NK-92 (cell line): Measurements from ENCODE around the gene CTPS1.

Experiments
- DNase-seq: peaks from one replicate; lab custom pipeline; 2025; ENCODE audit not compliant: unreplicated experiment; lab: John Stamatoyannopoulos, UW

CTPS1 gene

DNA sequence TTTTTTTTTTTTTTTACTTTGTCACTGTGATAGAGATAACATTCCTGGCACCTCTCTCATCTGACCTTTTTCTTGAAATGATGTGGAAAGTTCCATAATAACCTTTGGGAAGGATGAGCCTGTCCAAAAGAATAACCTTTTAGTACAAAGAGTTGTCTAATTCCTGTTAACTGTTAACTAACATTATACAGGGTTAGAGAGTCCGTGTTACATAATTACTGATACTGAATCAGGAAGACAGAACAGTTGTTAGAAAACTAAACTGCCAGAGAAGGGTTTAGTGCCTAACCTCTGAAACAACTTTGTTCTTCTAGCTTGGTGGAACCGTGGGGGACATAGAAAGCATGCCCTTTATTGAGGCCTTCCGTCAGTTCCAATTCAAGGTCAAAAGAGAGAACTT lies 8.8 kb downstream of the CTPS1 start:
- no peak for DNase-seq

DNA sequence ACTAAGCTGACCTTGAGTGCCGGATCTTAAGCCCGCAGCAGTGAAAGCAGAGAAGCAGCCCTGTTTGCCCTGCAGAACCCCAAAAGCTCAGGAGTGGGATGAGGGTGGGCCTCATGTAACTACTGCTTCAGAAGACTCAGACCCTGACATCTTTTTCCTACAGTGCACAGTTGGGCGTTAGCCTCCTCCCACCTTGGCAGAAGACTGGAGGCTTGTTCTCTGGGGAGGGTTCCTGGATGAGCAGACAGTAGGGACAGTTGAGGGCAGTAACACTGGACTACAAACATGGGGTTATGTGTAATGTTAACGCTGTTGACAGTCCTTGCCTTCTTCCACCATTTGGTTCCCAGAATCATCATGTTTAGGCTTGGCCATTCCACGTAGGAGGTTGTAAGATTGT lies 9.6 kb downstream of the CTPS1 start:
- DNase-seq, result no peak

DNA sequence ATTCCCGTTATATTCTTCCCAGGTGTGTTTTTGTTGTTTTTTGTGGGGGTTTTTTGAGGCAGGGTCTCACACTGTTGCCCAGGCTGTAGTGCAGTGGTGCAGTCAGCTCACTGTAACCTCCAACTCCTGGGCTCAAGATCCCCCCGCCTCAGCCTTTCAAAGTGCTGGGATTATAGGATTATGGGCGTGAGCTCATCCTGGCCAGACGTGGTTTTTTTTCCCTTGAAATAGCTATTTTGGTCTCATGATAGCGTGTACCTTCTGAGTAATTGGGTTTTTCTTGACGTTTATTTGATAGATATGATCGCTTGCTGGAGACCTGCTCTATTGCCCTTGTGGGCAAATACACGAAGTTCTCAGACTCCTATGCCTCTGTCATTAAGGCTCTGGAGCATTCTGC lies 17.6 kb downstream of the CTPS1 start:
- no peak for DNase-seq

DNA sequence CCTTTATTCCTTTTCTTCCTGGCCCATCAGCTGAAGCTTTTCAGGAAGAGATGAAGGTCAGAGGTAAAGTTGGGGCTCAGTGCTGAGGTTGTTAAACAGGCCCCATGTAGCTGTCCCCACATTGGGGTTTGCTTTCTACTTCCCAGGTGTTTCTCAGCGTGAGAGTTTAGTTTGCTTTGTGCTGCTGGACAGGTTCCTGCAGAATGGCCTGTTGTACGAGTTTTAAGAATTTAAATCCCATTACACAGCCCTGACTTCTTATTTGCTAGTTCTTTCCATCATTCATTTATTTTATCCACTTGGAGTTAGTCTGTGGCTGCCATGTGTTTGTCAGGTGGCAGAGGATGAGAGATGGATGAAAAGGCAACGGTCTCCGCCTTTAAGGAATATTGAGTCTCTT lies 19.2 kb downstream of the CTPS1 start:
- no peak for DNase-seq

DNA sequence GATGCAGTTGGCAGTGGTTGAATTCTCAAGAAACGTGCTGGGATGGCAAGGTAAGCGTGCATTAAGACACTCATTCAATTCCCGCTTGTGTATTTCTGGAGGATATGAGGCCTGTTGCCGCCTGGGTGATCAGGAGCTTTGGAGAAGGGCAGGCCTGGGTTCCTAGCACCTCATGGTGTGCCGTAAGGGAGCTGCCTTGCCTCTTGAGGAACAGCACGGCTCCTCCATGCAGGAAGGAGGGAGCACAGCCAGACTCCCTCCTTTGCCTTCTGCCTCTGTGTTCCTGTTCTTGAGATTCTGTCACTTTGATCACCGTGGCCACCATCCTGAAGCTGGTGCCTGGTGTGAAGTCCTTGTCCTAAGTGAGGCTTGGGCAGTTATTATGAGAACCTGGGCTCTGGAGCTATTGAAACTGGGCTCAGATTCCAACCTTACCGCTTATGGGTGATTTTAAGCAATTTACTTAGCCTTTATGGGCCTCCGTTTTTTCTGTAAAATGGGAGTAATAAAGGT lies 23.7 kb downstream of the CTPS1 start:
- DNase-seq, result no peak

DNA sequence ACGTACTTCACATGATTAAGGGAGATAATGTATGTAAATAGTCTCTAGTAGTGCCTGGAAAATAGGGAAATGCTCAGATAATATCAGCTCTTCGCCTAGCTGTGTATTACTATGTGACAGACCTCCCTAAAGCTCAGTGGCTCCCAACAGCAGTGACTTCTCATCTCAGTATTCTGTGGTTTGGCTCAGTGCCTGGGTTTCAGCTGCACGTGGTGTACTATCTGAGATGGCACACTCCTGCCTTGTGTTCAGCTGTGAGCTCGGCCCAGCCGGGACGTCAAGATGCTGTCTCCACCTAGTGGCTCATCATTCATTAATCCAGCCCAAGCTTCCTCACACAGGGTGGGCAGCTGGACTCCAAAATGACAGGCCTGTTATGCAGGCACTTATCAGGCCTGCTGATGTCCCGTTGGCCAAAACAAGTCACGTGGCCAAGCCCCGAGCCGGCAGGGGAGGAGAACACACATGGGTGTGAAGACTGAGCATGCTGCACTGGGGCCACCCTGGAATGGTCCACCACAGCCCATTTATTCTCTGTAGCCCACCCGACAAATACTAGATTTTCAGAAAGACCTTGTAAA lies 24.2 kb downstream of the CTPS1 start:
- DNase-seq, result no peak

DNA sequence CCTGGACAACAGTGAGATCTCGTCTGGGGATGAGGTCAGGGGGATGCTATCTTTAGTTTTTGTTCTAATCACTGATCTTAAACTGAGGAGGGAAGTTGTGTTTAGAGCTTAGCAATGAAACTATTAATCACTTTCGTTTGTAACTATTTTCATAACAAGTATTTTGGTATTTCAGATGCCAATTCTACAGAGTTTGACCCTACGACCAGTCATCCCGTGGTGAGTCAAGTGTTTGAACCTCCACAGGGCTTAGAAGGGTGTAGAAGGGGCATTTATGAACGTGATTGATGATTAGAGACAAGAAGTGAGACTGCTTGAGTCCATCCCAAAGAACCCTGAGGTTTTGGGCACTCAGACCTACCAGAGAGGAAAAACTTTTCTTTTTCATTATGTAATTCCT lies 26.4 kb downstream of the CTPS1 start:
- no peak for DNase-seq

DNA sequence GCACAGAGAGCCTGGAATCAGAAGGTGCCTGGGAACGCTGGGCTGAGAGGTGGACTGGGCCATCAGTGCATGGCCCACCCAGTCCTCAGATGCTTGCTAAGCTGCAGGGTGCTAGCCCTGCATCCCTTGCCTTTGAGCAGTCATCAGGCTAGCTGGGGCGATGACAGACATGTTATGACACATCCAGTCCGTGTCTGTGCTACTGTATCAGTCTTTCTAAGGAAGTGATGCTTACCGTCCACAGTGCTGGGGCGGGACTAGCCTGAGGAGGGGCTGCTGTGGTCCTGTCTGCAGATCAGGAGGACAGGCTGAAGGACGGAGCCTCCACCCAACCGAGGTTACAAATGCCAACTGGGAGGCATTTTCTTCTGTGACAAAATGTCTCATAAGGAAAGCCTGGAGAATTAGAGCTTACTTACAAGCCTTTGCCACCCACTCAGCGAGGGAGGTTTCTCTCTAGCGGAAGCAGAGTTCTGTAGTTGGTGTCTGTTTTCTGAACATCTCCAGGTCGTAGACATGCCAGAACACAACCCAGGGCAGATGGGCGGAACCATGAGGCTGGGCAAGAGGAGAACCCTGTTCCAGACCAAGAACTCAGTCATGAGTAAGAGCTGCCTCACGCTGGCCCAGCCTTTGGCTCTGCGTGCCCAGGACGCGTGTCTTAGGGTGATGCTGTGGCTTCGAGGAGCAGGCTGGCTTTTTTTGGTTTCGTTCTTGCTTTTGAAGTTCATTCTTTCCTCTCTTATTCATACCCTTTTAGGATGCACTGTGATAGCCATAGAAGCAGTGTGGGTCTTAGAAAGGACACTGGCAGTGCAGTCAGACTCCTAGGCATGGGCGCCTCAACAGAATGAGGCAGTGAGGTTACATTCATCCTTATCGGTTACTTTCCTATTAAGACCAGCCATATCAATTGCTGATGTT lies 27.7 kb downstream of the CTPS1 start:
- no peak for DNase-seq

DNA sequence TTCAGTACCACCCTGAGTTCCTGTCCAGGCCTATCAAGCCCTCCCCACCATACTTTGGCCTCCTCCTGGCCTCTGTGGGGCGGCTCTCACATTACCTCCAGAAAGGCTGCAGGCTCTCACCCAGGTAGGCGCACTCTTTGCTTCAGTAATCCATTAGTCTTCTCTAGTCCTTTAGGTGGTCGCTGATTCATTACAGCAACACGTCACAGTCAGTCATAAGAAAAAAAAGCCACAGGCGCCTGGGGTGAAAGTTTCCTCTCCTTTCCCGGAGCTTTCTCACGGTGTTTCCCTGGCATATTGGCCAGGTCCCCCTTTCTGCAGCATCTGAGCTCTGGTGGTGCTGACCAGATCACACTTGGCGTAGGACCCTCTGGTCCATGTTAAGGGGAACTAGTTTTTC lies 30.0 kb downstream of the CTPS1 start:
- DNase-seq, result no peak

DNA sequence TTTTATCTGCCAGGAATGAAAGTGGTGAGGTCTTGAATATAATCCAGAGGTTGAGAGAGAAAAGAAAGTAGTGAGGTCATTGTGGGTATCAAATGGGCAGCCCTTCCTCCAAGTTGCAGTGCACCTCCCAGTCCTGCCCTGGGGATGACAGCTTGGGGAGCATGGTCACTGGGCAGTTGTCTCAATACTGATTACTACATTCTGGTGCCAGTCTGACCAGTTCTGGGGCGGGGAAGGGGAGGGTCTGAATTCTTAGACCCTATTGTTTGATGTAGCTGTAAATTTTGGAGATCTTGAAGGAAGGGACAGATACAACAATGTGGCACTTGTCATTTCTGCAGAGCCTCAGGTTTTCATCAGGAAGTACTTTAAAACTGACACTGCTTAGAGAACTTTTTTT lies 30.8 kb downstream of the CTPS1 start:
- no peak for DNase-seq

DNA sequence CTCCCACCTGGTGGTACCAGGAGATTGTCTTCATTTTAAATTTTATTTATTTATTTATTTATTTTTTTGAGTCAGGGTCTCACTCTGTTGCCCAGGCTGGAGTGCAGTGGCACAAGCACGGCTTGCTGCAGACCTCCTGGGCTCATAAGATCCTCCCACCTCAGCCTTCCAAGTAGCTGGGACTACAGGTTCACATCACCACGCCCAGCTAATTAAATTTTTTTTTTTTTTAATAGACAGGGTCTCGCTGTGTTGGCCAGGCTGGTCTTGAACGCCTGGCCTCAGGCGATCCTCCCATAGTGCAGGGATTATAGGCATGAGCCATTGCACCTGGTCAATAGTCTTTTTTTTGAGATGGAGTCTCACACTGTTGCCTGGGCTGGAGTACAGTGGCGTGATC lies 33.5 kb downstream of the CTPS1 start:
- DNase-seq, result no peak

DNA sequence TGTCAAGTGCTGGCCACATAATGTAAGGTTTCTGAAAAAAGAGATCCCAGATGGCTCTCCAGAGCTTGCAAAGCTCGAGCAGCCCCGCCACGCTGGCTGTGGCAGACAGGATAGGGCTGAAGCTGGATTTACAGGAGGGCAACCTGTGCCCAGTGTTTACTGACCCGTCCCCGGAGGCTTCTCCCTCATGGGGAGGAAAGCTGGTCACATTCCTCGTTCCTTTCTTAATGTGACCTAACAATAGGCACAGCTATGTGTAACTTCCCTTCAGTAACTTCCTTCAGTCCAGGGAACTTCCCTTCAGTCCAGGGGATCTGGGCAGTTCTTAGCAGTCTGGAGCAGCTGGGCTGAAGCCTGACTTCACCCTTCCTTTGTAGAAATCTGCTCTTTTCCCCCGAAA lies 34.3 kb downstream of the CTPS1 start:
- DNase-seq, result no peak

DNA sequence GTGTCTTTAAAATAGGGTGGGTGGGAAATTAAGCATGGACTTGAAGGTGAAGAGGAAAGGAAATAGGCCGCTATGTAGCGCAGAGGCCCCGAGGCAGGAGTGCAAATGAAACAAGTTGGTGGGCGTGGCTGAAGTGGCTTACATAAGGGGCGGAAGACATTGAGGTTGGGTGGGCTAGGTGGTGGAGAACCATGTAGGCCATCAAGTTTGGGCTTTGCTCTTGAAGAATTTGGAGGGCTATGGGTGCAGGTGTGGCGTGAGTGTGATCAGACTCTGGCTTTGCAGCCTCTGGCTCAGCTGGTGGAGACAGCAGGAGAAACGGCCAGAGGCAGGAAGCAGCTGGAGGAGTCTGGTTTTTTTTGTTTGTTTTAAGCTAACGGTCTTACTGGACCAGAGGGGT lies 35.4 kb downstream of the CTPS1 start:
- DNase-seq, result no peak

DNA sequence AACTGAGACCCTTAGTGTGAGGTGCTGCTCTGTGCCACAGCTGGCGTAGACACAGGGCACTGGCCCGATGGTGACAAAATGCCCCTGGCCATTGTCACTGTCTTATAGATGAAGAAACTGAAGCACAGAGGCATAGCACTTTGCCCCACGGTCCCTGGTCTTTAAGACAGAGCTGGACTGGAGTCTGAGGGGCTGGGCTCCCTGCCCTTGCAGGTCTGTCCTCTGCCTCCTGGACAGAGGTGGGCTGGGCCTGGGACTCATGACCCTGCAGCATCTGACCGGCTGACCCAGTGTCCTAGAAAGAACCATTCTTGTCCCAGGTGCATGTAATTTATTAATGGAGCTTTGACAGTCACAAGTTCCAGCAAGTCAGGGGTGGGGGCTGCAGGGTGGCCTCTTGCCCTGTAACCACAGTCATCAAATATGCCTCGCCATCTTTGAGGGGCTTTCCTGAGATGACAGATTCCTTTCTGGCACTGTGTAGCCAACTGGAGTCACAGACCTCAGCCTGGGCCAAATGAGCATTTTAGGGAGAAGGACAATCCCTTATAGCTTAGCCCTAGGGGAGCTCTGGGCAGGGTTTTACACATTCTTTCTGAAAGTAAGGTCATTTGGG lies 35.9 kb downstream of the CTPS1 start:
- DNase-seq, result no peak

DNA sequence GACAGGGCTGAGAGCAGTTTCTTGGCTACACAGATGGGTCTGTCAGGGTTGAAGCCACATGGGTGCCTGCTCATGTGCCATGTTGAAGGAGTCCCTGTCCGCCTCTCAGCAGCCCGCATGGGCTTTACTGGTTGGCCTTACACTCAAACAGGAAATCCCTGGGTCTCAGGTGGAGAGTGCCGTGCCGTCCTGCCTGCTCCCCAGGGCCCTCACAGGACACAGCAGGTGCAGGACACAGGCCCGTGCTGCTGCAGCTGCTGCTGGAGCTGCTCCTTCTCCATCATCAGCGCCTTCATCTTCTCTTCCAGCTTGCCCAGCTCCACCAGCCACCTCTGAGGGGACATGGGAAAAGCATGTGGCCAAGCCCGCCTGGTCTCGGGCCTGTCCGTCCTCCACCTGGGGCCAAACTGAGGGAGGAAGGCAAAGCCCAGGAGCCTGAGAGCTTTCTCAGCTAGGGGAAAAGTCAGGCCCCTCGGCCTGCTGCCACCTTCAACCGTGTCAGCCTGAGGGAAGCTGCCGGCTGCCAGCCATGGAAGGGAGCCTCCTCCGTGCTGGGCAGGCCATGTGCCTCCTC lies 36.5 kb downstream of the CTPS1 start:
- no peak for DNase-seq

DNA sequence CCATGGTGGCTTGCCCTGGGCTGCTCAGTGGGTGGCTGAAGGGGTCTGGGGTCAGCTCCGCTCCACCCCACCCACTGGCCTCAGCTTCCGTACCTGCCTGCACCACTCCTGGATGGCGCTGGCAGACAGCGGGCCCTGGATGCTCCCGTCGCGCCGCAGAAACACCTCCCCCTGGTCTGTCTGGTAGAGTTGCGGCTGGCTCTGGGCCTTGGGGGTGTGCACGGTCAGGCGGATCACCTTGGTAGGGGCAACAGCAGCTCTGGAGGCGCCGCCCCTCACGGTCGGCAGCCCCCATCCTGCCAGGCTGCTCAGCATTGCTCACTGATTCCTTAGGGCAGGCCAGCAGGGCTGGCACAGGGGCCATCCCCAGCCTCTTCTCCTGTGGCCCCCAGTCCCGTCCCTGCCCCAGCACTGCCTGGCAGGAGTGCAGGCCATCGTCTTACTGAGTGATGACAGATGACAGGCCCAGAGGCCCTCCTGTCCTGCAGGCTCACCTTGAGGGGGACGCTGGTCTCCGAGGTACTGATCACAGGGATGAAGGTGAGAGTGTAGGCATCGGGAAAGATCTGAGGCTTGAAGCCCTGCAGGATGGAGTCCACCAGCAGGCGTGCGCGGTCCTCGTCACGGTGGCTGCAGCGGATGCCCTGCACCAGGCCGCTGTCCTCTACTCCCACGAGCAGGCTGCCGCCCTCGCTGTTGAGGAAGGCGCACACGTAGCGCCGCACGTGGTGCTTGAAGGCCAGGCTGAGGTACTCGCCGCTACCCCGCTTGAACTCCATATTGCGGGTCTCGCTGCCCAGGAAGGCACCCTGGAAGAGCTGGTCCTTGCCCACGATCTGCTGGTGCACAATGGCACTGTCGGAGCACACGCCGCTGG lies 37.9 kb downstream of the CTPS1 start:
- no peak for DNase-seq

DNA sequence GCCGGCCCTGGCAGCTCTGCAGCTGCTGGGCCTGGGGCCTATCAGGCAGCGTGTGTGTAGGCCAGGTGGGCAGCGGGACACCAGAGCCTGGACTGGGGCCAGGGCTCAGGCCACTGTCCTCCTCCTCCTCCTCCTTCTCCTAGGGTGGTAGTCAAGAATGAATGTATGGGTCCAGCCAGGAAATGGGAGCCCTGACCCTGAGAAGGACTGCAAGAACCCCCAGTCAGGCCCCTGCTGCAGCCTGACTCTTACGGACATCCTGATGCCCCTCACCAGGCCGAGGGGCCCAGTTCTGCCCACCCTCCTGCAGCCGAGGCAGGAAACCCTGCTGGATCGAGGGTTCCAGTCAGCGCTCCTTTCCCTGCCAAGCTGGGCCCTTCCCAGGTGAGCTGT lies 38.5 kb downstream of the CTPS1 start:
- DNase-seq, result no peak

DNA sequence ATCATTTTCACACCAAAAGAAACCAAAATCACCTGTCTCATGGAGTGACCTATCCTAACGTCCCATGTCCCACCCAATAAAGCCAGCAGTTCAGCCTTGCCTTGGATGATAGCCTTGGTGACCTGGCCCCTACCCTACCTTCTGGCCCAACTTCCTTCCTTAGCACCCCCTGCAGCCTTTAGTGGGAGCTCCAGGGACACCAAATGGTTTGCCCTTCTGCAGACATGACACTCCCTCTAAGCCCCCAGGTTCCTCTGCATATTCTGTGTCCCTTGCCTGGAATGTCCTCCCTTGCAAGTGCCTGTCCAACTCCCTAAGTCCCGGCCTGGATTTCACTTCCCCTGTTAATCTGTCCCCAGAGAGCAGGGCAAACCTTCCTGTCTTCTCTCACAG lies 39.9 kb downstream of the CTPS1 start:
- no peak for DNase-seq

DNA sequence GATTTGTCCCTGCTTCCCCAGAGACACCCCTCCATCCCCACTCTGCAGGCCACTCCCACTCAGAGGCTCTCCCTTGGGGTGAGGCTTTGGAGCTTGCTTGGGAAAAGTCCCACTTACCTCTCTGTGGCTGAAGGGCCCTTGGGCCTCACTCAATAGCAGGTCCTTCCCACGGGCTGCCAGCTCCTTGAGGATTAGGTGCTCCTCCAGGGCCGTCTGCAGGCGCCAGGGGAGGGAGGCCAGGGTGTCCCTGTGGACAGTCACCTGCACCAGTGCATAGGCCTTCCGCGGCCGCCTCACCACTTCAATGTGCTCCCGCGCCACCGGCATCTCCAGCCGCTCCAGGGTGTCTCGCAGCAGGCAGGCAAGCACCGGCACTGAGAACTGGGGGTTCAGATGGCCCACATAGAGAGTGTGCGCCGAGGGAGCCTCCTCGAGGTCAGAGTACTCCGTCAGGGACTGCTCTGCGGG lies 40.6 kb downstream of the CTPS1 start:
- no peak for DNase-seq

DNA sequence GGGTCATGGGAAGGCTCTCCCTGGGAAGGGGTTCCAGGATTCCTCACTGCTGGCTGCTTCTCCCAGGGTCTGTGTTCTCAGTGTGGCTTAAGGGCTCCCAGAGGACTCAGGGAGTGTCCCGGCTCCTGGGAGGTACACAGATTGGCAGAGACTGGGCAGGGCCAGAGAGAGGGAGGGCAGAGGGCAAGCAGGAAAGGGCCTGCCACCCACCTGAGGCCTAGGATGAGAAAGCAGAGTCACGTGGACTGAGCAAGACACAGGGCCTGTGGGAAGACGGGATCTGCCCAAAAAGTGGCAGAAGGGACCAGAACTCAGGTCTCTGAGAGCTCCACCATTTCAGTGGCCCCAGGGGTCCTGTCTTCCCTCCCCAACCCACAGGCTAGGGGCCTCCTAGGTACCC lies 41.2 kb downstream of the CTPS1 start:
- no peak for DNase-seq
